Measurements from ENCODE around the gene PRIM1.

DNA sequence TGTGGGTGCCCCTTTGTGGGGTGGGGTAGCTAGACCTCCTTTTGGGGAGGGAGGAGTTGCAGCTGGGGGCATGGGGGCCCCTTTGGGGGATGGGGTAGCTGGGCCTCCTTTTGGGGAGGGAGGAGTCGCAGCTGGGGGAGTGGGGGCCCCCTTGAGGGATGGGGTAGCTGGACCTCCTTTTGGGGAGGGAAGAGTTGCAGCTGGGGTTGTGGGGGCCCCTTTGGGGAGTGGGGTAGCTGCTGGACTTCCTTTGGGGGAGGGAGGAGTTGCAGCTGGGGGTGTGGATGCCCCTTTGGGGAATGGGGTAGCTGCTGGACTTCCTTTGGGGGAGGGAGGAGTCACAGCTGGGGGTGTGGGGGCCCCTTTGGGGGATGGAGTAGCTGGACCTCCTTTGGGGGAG lies 34.0 kb downstream of the PRIM1 start:
- TF ChIP-seq, protein P1, sequence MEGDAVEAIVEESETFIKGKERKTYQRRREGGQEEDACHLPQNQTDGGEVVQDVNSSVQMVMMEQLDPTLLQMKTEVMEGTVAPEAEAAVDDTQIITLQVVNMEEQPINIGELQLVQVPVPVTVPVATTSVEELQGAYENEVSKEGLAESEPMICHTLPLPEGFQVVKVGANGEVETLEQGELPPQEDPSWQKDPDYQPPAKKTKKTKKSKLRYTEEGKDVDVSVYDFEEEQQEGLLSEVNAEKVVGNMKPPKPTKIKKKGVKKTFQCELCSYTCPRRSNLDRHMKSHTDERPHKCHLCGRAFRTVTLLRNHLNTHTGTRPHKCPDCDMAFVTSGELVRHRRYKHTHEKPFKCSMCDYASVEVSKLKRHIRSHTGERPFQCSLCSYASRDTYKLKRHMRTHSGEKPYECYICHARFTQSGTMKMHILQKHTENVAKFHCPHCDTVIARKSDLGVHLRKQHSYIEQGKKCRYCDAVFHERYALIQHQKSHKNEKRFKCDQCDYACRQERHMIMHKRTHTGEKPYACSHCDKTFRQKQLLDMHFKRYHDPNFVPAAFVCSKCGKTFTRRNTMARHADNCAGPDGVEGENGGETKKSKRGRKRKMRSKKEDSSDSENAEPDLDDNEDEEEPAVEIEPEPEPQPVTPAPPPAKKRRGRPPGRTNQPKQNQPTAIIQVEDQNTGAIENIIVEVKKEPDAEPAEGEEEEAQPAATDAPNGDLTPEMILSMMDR (conservative IDR thresholded peaks at IDR 0.05; ENCODE audit: low read depth, low read length) = no peak
- no peak for TF ChIP-seq MXI1 (IDR thresholded peaks at IDR 0.05; ENCODE audit: borderline replicate concordance, low read depth, low read length)
- TF ChIP-seq NFE2L2 (IDR thresholded peaks at IDR 0.05; ENCODE audit: low read depth, low read length) = no peak
- no peak for TF ChIP-seq POLR2A (IDR thresholded peaks at IDR 0.05; ENCODE audit: low read depth, low read length)
- TF ChIP-seq RCOR1 (IDR thresholded peaks at IDR 0.05; ENCODE audit: insufficient replicate concordance, low read length) = no peak

Data from IMR-90 (cell line).